K562 (cell line): ENCODE measurements around the gene NT5DC1. TPM values are rescaled to one million over a fixed set of nuclear protein-coding genes. Genes with fewer than 3 reads are reported as not detected.
A peak's percentile ranks its signal among the peaks of the same experiment; 100 is the strongest.

Experiments
- ATF6 ChIP-seq: sonication (generic); formaldehyde crosslinking; IDR thresholded peaks from 2 replicates; pipeline ENCODE4 v1.4.0; 2020; ENCODE audit warnings: mild to moderate bottlenecking, missing genetic modification reagents
- BACH1 ChIP-seq: fragments of 200-800 bp; sonication (Bioruptor generic); IDR thresholded peaks from 2 replicates; pipeline ENCODE4 v1.6.1; 2016; ENCODE audit warnings: missing genetic modification characterization, missing compliant biosample characterization
- CEBPG ChIP-seq, 3 experiments: fragments of 200-800 bp in 1 of 3; sonication (Bioruptor generic) in 1 of 3; sonication (generic) in 1 of 3; formaldehyde crosslinking in 1 of 3; IDR thresholded peaks in 2 of 3; conservative IDR thresholded peaks in 1 of 3; 2 replicates each; pipeline versions ENCODE4 v1.6.1 to v1.8.0; 2016 to 2022; ENCODE audit warnings: missing compliant biosample characterization in 2 of 3, missing genetic modification characterization in 2 of 3, mild to moderate bottlenecking in 1 of 3, missing genetic modification reagents in 1 of 3
- CREB3 ChIP-seq: fragments of 450-650 bp; conservative IDR thresholded peaks from 2 replicates; pipeline ENCODE4 v1.6.1; 2016; ENCODE audit warnings: missing genetic modification characterization, low read depth, mild to moderate bottlenecking, missing compliant biosample characterization, moderate library complexity
- MAFF ChIP-seq: IDR thresholded peaks from 2 replicates; pipeline ENCODE4 v1.6.1; 2012; ENCODE audit warnings: low read length, improper control_type of control experiment
- MCM5 ChIP-seq: fragments of 450-650 bp; IDR thresholded peaks from 2 replicates; pipeline ENCODE4 v1.6.1; 2016; ENCODE audit warnings: low read depth
- MXD1 ChIP-seq: fragments of 250-450 bp; sonication (Bioruptor Pico); IDR thresholded peaks from 2 replicates; pipeline ENCODE4 v1.8.0; 2021; ENCODE audit warnings: borderline replicate concordance, mild to moderate bottlenecking, moderate library complexity; ENCODE audit not compliant: poor library complexity, severe bottlenecking
- NFE2L1 ChIP-seq: fragments of 450-650 bp; IDR thresholded peaks from 2 replicates; pipeline ENCODE4 v1.6.1; 2016; ENCODE audit warnings: missing genetic modification characterization, low read depth, mild to moderate bottlenecking, missing compliant biosample characterization, moderate library complexity, borderline replicate concordance
- PML ChIP-seq: IDR thresholded peaks from 2 replicates; pipeline ENCODE4 v1.6.1; 2012; ENCODE audit warnings: low read length, inconsistent platforms
- PRDM10 ChIP-seq: fragments of 450-650 bp; IDR thresholded peaks from 2 replicates; pipeline ENCODE4 v1.6.1; 2018; ENCODE audit not compliant: partially characterized antibody
- ZNF592 ChIP-seq: fragments of 450-650 bp; IDR thresholded peaks from 2 replicates; pipeline ENCODE4 v1.6.1; 2017; ENCODE audit warnings: antibody characterized with exemption, mild to moderate bottlenecking
- polyA plus RNA-seq, 8 experiments: library from polyadenylated mRNA; depleted of rRNA in 4 of 8; stranded (reverse) in 5 of 8; unstranded in 3 of 8; fragments of >200 nt; fragmentation: Nextera tagmentation in 2 of 8; fragmentation: Illumina TruSeq in 1 of 8; extraction: Ambion mirVana in 2 of 8; extraction: Trizol in 1 of 8; gene quantifications; 2 replicates each; pipeline versions ENCODE4 v1.2.1 to v1.2.3, GENCODE V29; 2011 to 2014; ENCODE audit warnings: inconsistent platforms in 1 of 8, missing spikeins in 1 of 8
- total RNA-seq, 7 experiments: library from RNA; depleted of rRNA in 6 of 7; stranded (reverse); fragments of >200 nt in 6 of 7; fragmentation: Illumina TruSeq in 2 of 7; extraction: Trizol in 2 of 7; gene quantifications; 2 replicates each; pipeline versions ENCODE4 v1.2.1 to v1.2.3, GENCODE V29; 2011 to 2021; ENCODE audit warnings: low replicate concordance in 1 of 7

Gene NT5DC1
- total and polyA plus RNA-seq, 9 of the 15 experiments (the other 6 are each of a cell fraction or from before 2014, with no cell fraction given): 4.9 to 28.5 (median 16.3) TPM

- TF ChIP-seq CREB3 (peak; percentile 76; the same call in 1 of the 2 replicates), BACH1 (tag) (no peak), MAFF (peak; percentile 77; the same call in 1 of the 2 replicates), MXD1 (CRISPR knock-in tag) (no peak), NFE2L1 (tag) (peak; percentile 60), ZNF592 (peak; percentile 95), MCM5 (no peak), PML (no peak; the same call in 1 of the 2 replicates), PRDM10 (peak; percentile 97), CEBPG (CRISPR knock-in tag; IDR thresholded peaks at IDR 0.05) (no peak), CEBPG (tag; conservative IDR thresholded peaks at IDR 0.05 in 1 of 2, IDR thresholded peaks at IDR 0.05 in 1 of 2) (peak in 1 of 2 experiments; percentile 37; a peak in 1 of 4 replicates), ATF6 (CRISPR knock-in tag) (no peak)
Measured at GRCh38 chr6:116156405-116157326, 56.0 kb downstream of the NT5DC1 start (continued).
